Mesodermal cell (in vitro differentiated cells): ENCODE results near the gene PCDHA6. TPM values are rescaled to one million over a fixed set of nuclear protein-coding genes. Genes with fewer than 3 reads are reported as not detected.
"Not testable (repeated sequence)": the region's sequence is repeated elsewhere in the genome, so short reads cannot be mapped to it uniquely, and the experiment has no call there.

Source experiments
- H3K27ac ChIP-seq: 2 replicates; pipeline ENCODE4 v1.7.0; 2013; ENCODE audit warnings: mild to moderate bottlenecking, low read depth, low read length, moderate library complexity; ENCODE audit not compliant: severe bottlenecking
- H3K36me3 ChIP-seq: 2 replicates; pipeline ENCODE4 v1.7.1; 2013; ENCODE audit warnings: mild to moderate bottlenecking, low read length, moderate library complexity; ENCODE audit not compliant: control insufficient read depth, insufficient read depth
- H3K4me1 ChIP-seq: one replicate; pipeline ENCODE4 v1.7.1; 2013; ENCODE audit warnings: mild to moderate bottlenecking, low read length; ENCODE audit not compliant: insufficient read depth, control insufficient read depth, poor library complexity, severe bottlenecking
- H3K4me3 ChIP-seq: 2 replicates; pipeline ENCODE4 v1.7.0; 2013; ENCODE audit warnings: low read length, control low read depth, mild to moderate bottlenecking; ENCODE audit not compliant: insufficient read depth, poor library complexity, severe bottlenecking; ENCODE audit errors: extremely low read depth
- H3K9me3 ChIP-seq: 2 replicates; pipeline ENCODE4 v1.7.1; 2013; ENCODE audit warnings: mild to moderate bottlenecking, low read length, moderate library complexity; ENCODE audit not compliant: control insufficient read depth
- WGBS, 2 experiments: methylation state at CpG; one replicate each; pipeline ENCODE4 v1.1.5; 2013; ENCODE audit warnings: missing lambda C conversion rate in 2 of 2; ENCODE audit not compliant: insufficient coverage in 2 of 2; 5-methylcytosine and 5-hydroxymethylcytosine counted together
- polyA plus RNA-seq, 2 experiments: library from polyadenylated mRNA; stranded (reverse); fragments of 50-300 nt; gene quantifications; one replicate each; pipeline ENCODE4 v1.2.3, GENCODE V29; 2013

Gene PCDHA6
- polyA plus RNA-seq (2013, experiment 1 of 2) = 0.29 TPM
- polyA plus RNA-seq (2013, experiment 2 of 2) = 0.25 TPM

- no peaks in the 10 kb centered on the region for H3K4me1 ChIP-seq
- H3K4me3 ChIP-seq = no peak within 1 kb of the TSS
- H3K36me3 ChIP-seq = no peaks in the 10 kb centered on the region
- H3K9me3 ChIP-seq = no peaks in the 10 kb centered on the region
- no peak within 1 kb of the TSS for H3K27ac ChIP-seq
- WGBS, 2 experiments = 96% methylated on average over 19 to 21 of the region's 27 CpGs
Observed at GRCh38 chr5:140827704-140828361, at the start of gene PCDHA6. TSS of gene PCDHA6 (plus strand) at chr5:140827960. CDS start at chr5:140828092, 132 bp downstream.

- H3K9me3 ChIP-seq = peaks cover 44% of the 10 kb centered on the region
- WGBS, 2 experiments = no CpG with 5 or more reads among the region's 1 CpG
- no peak overlapping the region for H3K4me3 ChIP-seq
- no peaks in the 10 kb centered on the region for H3K36me3 ChIP-seq
- no peaks in the 10 kb centered on the region for H3K4me1 ChIP-seq
- no peak overlapping the region for H3K27ac ChIP-seq
Observed at GRCh38 chr5:140780512-140780911, 47.2 kb upstream of the PCDHA6 start.

- Histone ChIP-seq H3K27ac (no peak within 1 kb of the TSS), H3K36me3 (no peaks in the 10 kb centered on the region), H3K9me3 (peaks cover 42% of the 10 kb centered on the region), H3K4me1 (no peaks in the 10 kb centered on the region), H3K4me3 (no peak within 1 kb of the TSS)
- 84 to 89% methylated on average over 23 to 29 of the region's 29 CpGs for WGBS, 2 experiments
Observed at GRCh38 chr5:140785905-140786686, 41.7 kb upstream of the PCDHA6 start, which contains the start of gene PCDHA1. TSS of gene PCDHA1 (plus strand) at chr5:140786140.

GRCh38 chr5:140787422-140787821 is 40.3 kb upstream of the PCDHA6 start:
- not testable (repeated sequence) for H3K36me3 ChIP-seq, H3K4me1 ChIP-seq, H3K27ac ChIP-seq, H3K4me3 ChIP-seq
- peaks cover 40% of the 10 kb centered on the region for H3K9me3 ChIP-seq
- WGBS, 2 experiments = 96 to 97% methylated on average over 34 to 44 of the region's 44 CpGs

GRCh38 chr5:140787849-140788504 is 39.8 kb upstream of the PCDHA6 start:
- WGBS, 2 experiments = 95 to 96% methylated on average over 67 to 70 of the region's 70 CpGs
- H3K36me3 ChIP-seq, H3K4me3 ChIP-seq, H3K27ac ChIP-seq, H3K4me1 ChIP-seq: not testable (repeated sequence)
- H3K9me3 ChIP-seq = peaks cover 40% of the 10 kb centered on the region

GRCh38 chr5:140791089-140791488 is 36.7 kb upstream of the PCDHA6 start:
- Histone ChIP-seq H3K9me3 (peaks cover 40% of the 10 kb centered on the region), H3K36me3 (no peaks in the 10 kb centered on the region), H3K4me1 (no peaks in the 10 kb centered on the region), H3K4me3 (no peak overlapping the region), H3K27ac (no peak overlapping the region)
- 89 to 94% methylated on average over 2 of the region's 2 CpGs for WGBS, 2 experiments

- WGBS, 2 experiments = 74 to 79% methylated on average over 24 to 25 of the region's 27 CpGs
- no peaks in the 10 kb centered on the region for H3K4me1 ChIP-seq
- no peaks in the 10 kb centered on the region for H3K36me3 ChIP-seq
- peak within 1 kb of the TSS; percentile 29 for H3K4me3 ChIP-seq
- H3K27ac ChIP-seq = no peak within 1 kb of the TSS
- H3K9me3 ChIP-seq = peaks cover 15% of the 10 kb centered on the region
Observed at GRCh38 chr5:140794595-140795258, 33.0 kb upstream of the PCDHA6 start, which contains the start of gene PCDHA2. TSS of gene PCDHA2 (plus strand) at chr5:140794852.

GRCh38 chr5:140795259-140795641 is 32.5 kb upstream of the PCDHA6 start:
- H3K27ac ChIP-seq = no peak overlapping the region
- H3K4me1 ChIP-seq = no peaks in the 10 kb centered on the region
- peak overlapping the region; percentile 29 for H3K4me3 ChIP-seq
- H3K36me3 ChIP-seq = no peaks in the 10 kb centered on the region
- WGBS, 2 experiments = 71 to 77% methylated on average over 8 to 10 of the region's 15 CpGs
- peaks cover 15% of the 10 kb centered on the region for H3K9me3 ChIP-seq

- H3K36me3 ChIP-seq, H3K27ac ChIP-seq, H3K4me1 ChIP-seq, H3K4me3 ChIP-seq: not testable (repeated sequence)
- 96% methylated on average over 61 to 63 of the region's 72 CpGs for whole genome bisulfite sequencing, 2 experiments
- H3K9me3 ChIP-seq = peaks cover 15% of the 10 kb centered on the region
Observed at GRCh38 chr5:140796072-140796717, 31.6 kb upstream of the PCDHA6 start.

- Histone ChIP-seq H3K4me1 (no peaks in the 10 kb centered on the region), H3K9me3 (peaks cover 15% of the 10 kb centered on the region), H3K27ac (no peak overlapping the region), H3K4me3 (no peak overlapping the region), H3K36me3 (no peaks in the 10 kb centered on the region)
- WGBS, 2 experiments = 95 to 96% methylated on average over 39 of the region's 39 CpGs
Observed at GRCh38 chr5:140796718-140797095, 31.1 kb upstream of the PCDHA6 start.
